Sigmoid colon (tissue), 4 donors: ENCODE measurements around the gene MYO18A.

Source experiments
- CTCF ChIP-seq, 4 experiments: fragments of 450-650 bp in 3 of 4; fragments of 200-600 bp in 1 of 4; IDR thresholded peaks; one replicate each; pipeline ENCODE4 v1.5.1; 2016 to 2019; ENCODE audit warnings: antibody characterized with exemption in 4 of 4, mild to moderate bottlenecking in 3 of 4, moderate library complexity in 2 of 4
- EP300 ChIP-seq, 4 donors: sonication (generic); formaldehyde crosslinking; IDR thresholded peaks; one replicate each; pipeline ENCODE4 v1.6.1; 2017; ENCODE audit warnings: antibody characterized with exemption in 4 of 4
- POLR2A ChIP-seq, 2 donors: fragments of 450-650 bp; IDR thresholded peaks; one replicate each; pipeline ENCODE4 v1.6.1; 2016; ENCODE audit warnings: antibody characterized with exemption in 2 of 2, mild to moderate bottlenecking in 2 of 2, moderate library complexity in 2 of 2
- POLR2AphosphoS5 ChIP-seq, 4 donors: sonication (generic); formaldehyde crosslinking; IDR thresholded peaks; one replicate each; pipeline ENCODE4 v1.6.1; 2017; ENCODE audit warnings: antibody characterized with exemption in 4 of 4

- TF ChIP-seq CTCF (IDR thresholded peaks at IDR 0.05), result no peak
- no peak for TF ChIP-seq POLR2A (IDR thresholded peaks at IDR 0.05)
- TF ChIP-seq POLR2AphosphoS5 (IDR thresholded peaks at IDR 0.05), result no peak
- TF ChIP-seq EP300 (IDR thresholded peaks at IDR 0.05), result no peak
Measured at GRCh38 chr17:29050176-29050575, 130.0 kb downstream of the MYO18A start.
